HEK293 (cell line): Measurements from ENCODE around the gene PGM1.

Experiments
- CTCF ChIA-PET: fragments of 350-600 bp; formaldehyde crosslinking; extraction: SDS; loops from one replicate; lab custom pipeline; 2021; ENCODE audit warnings: antibody characterized with exemption; lab: Yijun Ruan, JAX
- POLR2A ChIA-PET: fragments of 300-600 bp; formaldehyde crosslinking; extraction: SDS; loops from one replicate; lab custom pipeline; 2020; ENCODE audit warnings: antibody characterized with exemption, inconsistent platforms; lab: Yijun Ruan, JAX
- H3K27ac ChIP-seq: fragments of 200-500 bp; sonication (Bioruptor generic); 2 replicates; pipeline ENCODE4 v1.5.1; 2014; ENCODE audit warnings: low read depth, low read length, control low read depth, inconsistent platforms; ENCODE audit errors: extremely low read depth
- H3K36me3 ChIP-seq, 2 experiments: fragments of 200-500 bp in 1 of 2; sonication (Bioruptor generic) in 1 of 2; 1 replicate in 1 of 2; 2 replicates in 1 of 2; pipeline ENCODE4 v1.5.1; 2014 to 2017; ENCODE audit warnings: inconsistent platforms in 2 of 2, low read length in 2 of 2; ENCODE audit not compliant: control insufficient read depth in 2 of 2, insufficient read depth in 1 of 2
- H3K4me1 ChIP-seq: fragments of 200-500 bp; sonication (Bioruptor generic); 2 replicates; pipeline ENCODE4 v1.5.1; 2014; ENCODE audit warnings: mild to moderate bottlenecking, low read length, inconsistent platforms; ENCODE audit not compliant: control insufficient read depth, insufficient read depth
- H3K4me3 ChIP-seq: 2 replicates; pipeline ENCODE4 v1.5.1; 2011; ENCODE audit warnings: low read depth, mild to moderate bottlenecking, control low read depth, low read length, moderate library complexity
- H3K9me3 ChIP-seq: fragments of 200-500 bp; sonication (Bioruptor generic); 2 replicates; pipeline ENCODE4 v1.5.1; 2014; ENCODE audit warnings: low read depth, low read length, inconsistent platforms; ENCODE audit not compliant: control insufficient read depth, insufficient read depth
- GLIS2 ChIP-seq: fragments of 450-650 bp; formaldehyde crosslinking; IDR thresholded peaks from 2 replicates; pipeline ENCODE4 v1.5.1; 2016; ENCODE audit warnings: missing biosample characterization, missing genetic modification characterization
- KLF10 ChIP-seq: fragments of 450-650 bp; IDR thresholded peaks from 2 replicates; pipeline ENCODE4 v1.5.1; 2018; ENCODE audit warnings: missing biosample characterization, mild to moderate bottlenecking, missing genetic modification characterization
- SALL2 ChIP-seq: fragments of 450-650 bp; formaldehyde crosslinking; IDR thresholded peaks from 2 replicates; pipeline ENCODE4 v1.5.0; 2017; ENCODE audit warnings: missing biosample characterization, mild to moderate bottlenecking, missing genetic modification characterization, borderline replicate concordance
- SETDB1 ChIP-seq: IDR thresholded peaks from one replicate; pipeline ENCODE4 v1.6.1; 2017; ENCODE audit warnings: mild to moderate bottlenecking, low read length, moderate library complexity, mixed read lengths; ENCODE audit not compliant: insufficient read length
- TCF7L2 ChIP-seq: IDR thresholded peaks from 2 replicates; pipeline ENCODE4 v1.6.1; 2011; ENCODE audit warnings: low read depth, mild to moderate bottlenecking, inconsistent platforms, low read length, moderate library complexity, borderline replicate concordance
- YY2 ChIP-seq: fragments of 450-650 bp; formaldehyde crosslinking; IDR thresholded peaks from 2 replicates; pipeline ENCODE4 v1.5.1; 2016; ENCODE audit warnings: missing biosample characterization, missing genetic modification characterization
- ZFP3 ChIP-seq: fragments of 450-650 bp; formaldehyde crosslinking; IDR thresholded peaks from 2 replicates; pipeline ENCODE4 v1.5.1; 2016; ENCODE audit warnings: low read depth, missing biosample characterization, missing genetic modification characterization
- ZNF138 ChIP-seq: fragments of 450-650 bp; formaldehyde crosslinking; IDR thresholded peaks from 2 replicates; pipeline ENCODE4 v1.5.1; 2016; ENCODE audit warnings: missing biosample characterization, missing genetic modification characterization, borderline replicate concordance
- ZNF169 ChIP-seq: fragments of 450-650 bp; formaldehyde crosslinking; IDR thresholded peaks from 2 replicates; pipeline ENCODE4 v1.5.1; 2016; ENCODE audit warnings: missing biosample characterization, missing genetic modification characterization
- ZNF202 ChIP-seq: fragments of 450-650 bp; formaldehyde crosslinking; IDR thresholded peaks from 2 replicates; pipeline ENCODE4 v1.5.1; 2016; ENCODE audit warnings: missing biosample characterization, missing genetic modification characterization, borderline replicate concordance
- ZNF223 ChIP-seq: fragments of 450-650 bp; formaldehyde crosslinking; IDR thresholded peaks from 2 replicates; pipeline ENCODE4 v1.5.1; 2016; ENCODE audit warnings: missing biosample characterization, missing genetic modification characterization
- ZNF24 ChIP-seq: fragments of 450-650 bp; formaldehyde crosslinking; IDR thresholded peaks from 2 replicates; pipeline ENCODE4 v1.5.1; 2016; ENCODE audit warnings: missing biosample characterization, missing genetic modification characterization
- ZNF341 ChIP-seq: fragments of 450-650 bp; formaldehyde crosslinking; IDR thresholded peaks from 2 replicates; pipeline ENCODE4; 2016; ENCODE audit warnings: low read depth, missing biosample characterization, missing genetic modification characterization
- ZNF37A ChIP-seq: fragments of 450-650 bp; IDR thresholded peaks from 2 replicates; pipeline ENCODE4 v1.5.1; 2018; ENCODE audit warnings: missing biosample characterization, missing genetic modification characterization
- ZNF423 ChIP-seq: fragments of 450-650 bp; formaldehyde crosslinking; IDR thresholded peaks from 2 replicates; pipeline ENCODE4 v1.5.1; 2016; ENCODE audit warnings: missing biosample characterization, missing genetic modification characterization
- ZNF488 ChIP-seq: fragments of 450-650 bp; formaldehyde crosslinking; IDR thresholded peaks from 2 replicates; pipeline ENCODE4 v1.5.1; 2016; ENCODE audit warnings: missing biosample characterization, missing genetic modification characterization
- ZNF521 ChIP-seq: fragments of 450-650 bp; formaldehyde crosslinking; IDR thresholded peaks from 2 replicates; pipeline ENCODE4 v1.5.1; 2017; ENCODE audit warnings: missing biosample characterization, mild to moderate bottlenecking, missing genetic modification characterization
- ZNF549 ChIP-seq: fragments of 450-650 bp; IDR thresholded peaks from 2 replicates; pipeline ENCODE4 v1.5.1; 2018; ENCODE audit warnings: missing biosample characterization, missing genetic modification characterization, mild to moderate bottlenecking, inconsistent platforms, moderate library complexity
- ZNF585B ChIP-seq: fragments of 450-650 bp; formaldehyde crosslinking; IDR thresholded peaks from 2 replicates; pipeline ENCODE4 v1.5.1; 2016; ENCODE audit warnings: missing biosample characterization, missing genetic modification characterization
- ZNF600 ChIP-seq: fragments of 450-650 bp; formaldehyde crosslinking; IDR thresholded peaks from 2 replicates; pipeline ENCODE4 v1.5.1; 2016; ENCODE audit warnings: missing biosample characterization, missing genetic modification characterization
- ZNF654 ChIP-seq: fragments of 450-650 bp; formaldehyde crosslinking; IDR thresholded peaks from 2 replicates; pipeline ENCODE4 v1.5.1; 2016; ENCODE audit warnings: low read depth, missing biosample characterization, missing genetic modification characterization
- ZNF670 ChIP-seq: fragments of 450-650 bp; formaldehyde crosslinking; IDR thresholded peaks from 2 replicates; pipeline ENCODE4 v1.5.1; 2016; ENCODE audit warnings: missing biosample characterization, missing genetic modification characterization, low read depth
- ZNF76 ChIP-seq: fragments of 450-650 bp; formaldehyde crosslinking; IDR thresholded peaks from 2 replicates; pipeline ENCODE4; 2016; ENCODE audit warnings: low read depth, missing biosample characterization, missing genetic modification characterization, borderline replicate concordance
- ZNF785 ChIP-seq: fragments of 450-650 bp; formaldehyde crosslinking; IDR thresholded peaks from 2 replicates; pipeline ENCODE4 v1.5.1; 2016; ENCODE audit warnings: missing biosample characterization, missing genetic modification characterization
- TF ChIP-seq, protein P1 (sequence below): fragments of 450-650 bp; formaldehyde crosslinking; conservative IDR thresholded peaks from 2 replicates; pipeline ENCODE4 v1.5.1; 2016; ENCODE audit warnings: low read depth, missing biosample characterization, missing genetic modification characterization
- TF ChIP-seq, protein P2 (sequence below): fragments of 450-650 bp; formaldehyde crosslinking; IDR thresholded peaks from 2 replicates; pipeline ENCODE4 v1.5.1; 2016; ENCODE audit warnings: missing biosample characterization, missing genetic modification characterization
- TF ChIP-seq, protein P3 (sequence below): fragments of 450-650 bp; formaldehyde crosslinking; IDR thresholded peaks from 2 replicates; pipeline ENCODE4 v1.5.1; 2016; ENCODE audit warnings: missing biosample characterization, missing genetic modification characterization

Gene PGM1

GRCh38 chr1:63670164-63670563, 77.0 kb downstream of the PGM1 start (continued):
- TF ChIP-seq ZNF600 (tag by site-specific recombination), result no peak
- no peak for TF ChIP-seq ZNF76 (tag by site-specific recombination)
- no peak for TF ChIP-seq ZNF488 (tag by site-specific recombination)

DNA sequence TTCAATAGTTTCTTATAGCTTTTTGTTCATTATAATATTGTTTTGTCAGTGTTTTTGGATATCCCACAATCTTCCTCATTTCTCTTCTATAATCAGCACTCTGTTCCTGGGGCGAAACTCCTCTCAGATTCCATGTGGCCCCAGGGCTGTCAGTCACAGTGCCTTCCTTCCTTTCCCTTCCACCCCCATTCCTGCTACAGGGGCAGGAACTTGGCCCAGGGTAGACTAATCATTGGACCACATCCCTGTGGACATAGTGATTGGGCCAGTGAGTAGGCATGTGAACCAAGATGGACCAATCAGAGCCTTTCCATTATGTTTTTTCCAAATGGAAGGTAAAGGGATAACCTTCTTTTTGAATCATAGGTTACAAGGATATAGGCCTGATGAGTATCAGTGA, 78.3 kb downstream of the PGM1 start:
- H3K27ac ChIP-seq, result no peak overlapping the region
- no peak overlapping the region for H3K4me3 ChIP-seq
- no peaks in the 10 kb centered on the region for H3K9me3 ChIP-seq
- no peak for TF ChIP-seq SETDB1
- no peak for TF ChIP-seq ZNF24 (tag by site-specific recombination)
- no peak for TF ChIP-seq SALL2 (tag by site-specific recombination)
- ChIA-PET CTCF (interaction anchor here (0.6 to 2.2 kb wide), 2 partner anchors 20 to 99 kb away, joined by 3 to 13 read pairs; no protein-coding TSS in a partner anchor), POLR2A (no interaction called here)
- H3K36me3 ChIP-seq, result no peaks in the 10 kb centered on the region
- H3K4me1 ChIP-seq, result no peaks in the 10 kb centered on the region; the same call in 1 of the 2 replicates

- Histone ChIP-seq H3K27ac (no peak overlapping the region), H3K4me3 (no peak overlapping the region), H3K4me1 (no peaks in the 10 kb centered on the region; the same call in 1 of the 2 replicates), H3K9me3 (no peaks in the 10 kb centered on the region), H3K36me3 (no peaks in the 10 kb centered on the region)
- POLR2A ChIA-PET, result interaction anchor here (0.6 to 0.7 kb wide), 2 partner anchors 42 to 194 kb away, joined by 3 to 4 read pairs; no protein-coding TSS in a partner anchor
- CTCF ChIA-PET, result interaction anchor here (0.5 to 3.0 kb wide), 37 partner anchors 8 to 1381 kb away, joined by 3 to 44 read pairs (median 4); no protein-coding TSS in a partner anchor
- no peak for TF ChIP-seq ZNF24 (tag by site-specific recombination)
- TF ChIP-seq ZNF585B, result no peak
- no peak for TF ChIP-seq ZNF670 (tag by site-specific recombination)
- TF ChIP-seq ZNF521 (tag by site-specific recombination), result no peak
- no peak for TF ChIP-seq ZNF341 (tag by site-specific recombination)
- TF ChIP-seq KLF10 (tag by site-specific recombination), result no peak
- no peak for TF ChIP-seq GLIS2 (tag by site-specific recombination)
- TF ChIP-seq ZNF138 (tag by site-specific recombination), result no peak
- no peak for TF ChIP-seq ZNF169
- TF ChIP-seq ZNF202, result no peak
- no peak for TF ChIP-seq TCF7L2
- TF ChIP-seq, protein P1, sequence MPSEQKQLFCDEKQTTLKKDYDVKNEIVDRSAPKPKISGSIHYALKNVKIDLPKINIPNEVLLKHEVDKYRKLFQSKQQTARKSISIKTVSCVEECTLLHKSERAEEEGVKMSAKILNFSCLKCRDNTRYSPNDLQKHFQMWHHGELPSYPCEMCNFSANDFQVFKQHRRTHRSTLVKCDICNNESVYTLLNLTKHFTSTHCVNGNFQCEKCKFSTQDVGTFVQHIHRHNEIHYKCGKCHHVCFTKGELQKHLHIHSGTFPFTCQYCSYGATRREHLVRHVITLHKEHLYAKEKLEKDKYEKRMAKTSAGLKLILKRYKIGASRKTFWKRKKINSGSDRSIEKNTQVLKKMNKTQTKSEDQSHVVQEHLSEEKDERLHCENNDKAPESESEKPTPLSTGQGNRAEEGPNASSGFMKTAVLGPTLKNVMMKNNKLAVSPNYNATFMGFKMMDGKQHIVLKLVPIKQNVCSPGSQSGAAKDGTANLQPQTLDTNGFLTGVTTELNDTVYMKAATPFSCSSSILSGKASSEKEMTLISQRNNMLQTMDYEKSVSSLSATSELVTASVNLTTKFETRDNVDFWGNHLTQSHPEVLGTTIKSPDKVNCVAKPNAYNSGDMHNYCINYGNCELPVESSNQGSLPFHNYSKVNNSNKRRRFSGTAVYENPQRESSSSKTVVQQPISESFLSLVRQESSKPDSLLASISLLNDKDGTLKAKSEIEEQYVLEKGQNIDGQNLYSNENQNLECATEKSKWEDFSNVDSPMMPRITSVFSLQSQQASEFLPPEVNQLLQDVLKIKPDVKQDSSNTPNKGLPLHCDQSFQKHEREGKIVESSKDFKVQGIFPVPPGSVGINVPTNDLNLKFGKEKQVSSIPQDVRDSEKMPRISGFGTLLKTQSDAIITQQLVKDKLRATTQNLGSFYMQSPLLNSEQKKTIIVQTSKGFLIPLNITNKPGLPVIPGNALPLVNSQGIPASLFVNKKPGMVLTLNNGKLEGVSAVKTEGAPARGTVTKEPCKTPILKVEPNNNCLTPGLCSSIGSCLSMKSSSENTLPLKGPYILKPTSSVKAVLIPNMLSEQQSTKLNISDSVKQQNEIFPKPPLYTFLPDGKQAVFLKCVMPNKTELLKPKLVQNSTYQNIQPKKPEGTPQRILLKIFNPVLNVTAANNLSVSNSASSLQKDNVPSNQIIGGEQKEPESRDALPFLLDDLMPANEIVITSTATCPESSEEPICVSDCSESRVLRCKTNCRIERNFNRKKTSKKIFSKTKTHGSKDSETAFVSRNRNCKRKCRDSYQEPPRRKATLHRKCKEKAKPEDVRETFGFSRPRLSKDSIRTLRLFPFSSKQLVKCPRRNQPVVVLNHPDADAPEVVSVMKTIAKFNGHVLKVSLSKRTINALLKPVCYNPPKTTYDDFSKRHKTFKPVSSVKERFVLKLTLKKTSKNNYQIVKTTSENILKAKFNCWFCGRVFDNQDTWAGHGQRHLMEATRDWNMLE (tag by site-specific recombination), result no peak
- no peak for TF ChIP-seq ZNF785 (tag by site-specific recombination)
- no peak for TF ChIP-seq YY2 (tag by site-specific recombination)
- TF ChIP-seq ZFP3 (tag by site-specific recombination), result no peak
- TF ChIP-seq ZNF37A (tag by site-specific recombination), result no peak
- no peak for TF ChIP-seq ZNF549 (tag by site-specific recombination)
- no peak for TF ChIP-seq ZNF223 (tag by site-specific recombination)
- TF ChIP-seq, protein P2, sequence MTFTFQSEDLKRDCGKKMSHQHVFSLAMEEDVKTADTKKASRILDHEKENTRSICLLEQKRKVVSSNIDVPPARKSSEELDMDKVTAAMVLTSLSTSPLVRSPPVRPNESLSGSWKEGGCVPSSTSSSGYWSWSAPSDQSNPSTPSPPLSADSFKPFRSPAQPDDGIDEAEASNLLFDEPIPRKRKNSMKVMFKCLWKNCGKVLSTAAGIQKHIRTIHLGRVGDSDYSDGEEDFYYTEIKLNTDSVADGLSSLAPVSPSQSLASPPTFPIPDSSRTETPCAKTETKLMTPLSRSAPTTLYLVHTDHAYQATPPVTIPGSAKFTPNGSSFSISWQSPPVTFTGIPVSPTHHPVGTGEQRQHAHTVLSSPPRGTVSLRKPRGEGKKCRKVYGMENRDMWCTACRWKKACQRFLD (tag by site-specific recombination), result no peak
- TF ChIP-seq, protein P3, sequence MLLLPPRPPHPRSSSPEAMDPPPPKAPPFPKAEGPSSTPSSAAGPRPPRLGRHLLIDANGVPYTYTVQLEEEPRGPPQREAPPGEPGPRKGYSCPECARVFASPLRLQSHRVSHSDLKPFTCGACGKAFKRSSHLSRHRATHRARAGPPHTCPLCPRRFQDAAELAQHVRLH, result no peak
- TF ChIP-seq ZNF654, result peak; percentile 79
- TF ChIP-seq ZNF423 (tag by site-specific recombination), result no peak
Observed at GRCh38 chr1:63674238-63674864, 81.1 kb downstream of the PGM1 start.
